ENCODE measurements around the gene CALML6.
A peak's percentile ranks its signal among the peaks of the same experiment; 100 is the strongest.

GRCh38 chr1:1890506-1891348 lies 24.3 kb upstream of the CALML6 start, which contains the start of gene GNB1:
- peak in 1 of 3 donors; percentile 7 for TF ChIP-seq CTCF (IDR thresholded peaks at IDR 0.05)
- TF ChIP-seq POLR2A (IDR thresholded peaks at IDR 0.05) = peak; percentile 78
